GM12878 (cell line): ENCODE measurements around the gene IMMP2L. TPM values are rescaled to one million over a fixed set of nuclear protein-coding genes. Genes with fewer than 3 reads are reported as not detected.

ENCODE experiments used
- CEBPB ChIP-seq, 2 experiments: fragments of 150-350 bp in 1 of 2; IDR thresholded peaks; 2 replicates each; pipeline ENCODE4 v1.6.1; 2012 to 2014; ENCODE audit warnings: low read depth in 2 of 2, low read length in 2 of 2, borderline replicate concordance in 1 of 2, inconsistent platforms in 1 of 2
- CHD2 ChIP-seq: IDR thresholded peaks from 2 replicates; pipeline ENCODE4 v1.6.1; 2011; ENCODE audit warnings: low read depth, low read length, improper control_type of control experiment, borderline replicate concordance
- CREB1 ChIP-seq: IDR thresholded peaks from 2 replicates; pipeline ENCODE4 v1.6.1; 2012; ENCODE audit warnings: low read depth, mild to moderate bottlenecking, inconsistent platforms
- EGR1 ChIP-seq, 2 experiments: IDR thresholded peaks; 1 replicate in 1 of 2; 2 replicates in 1 of 2; pipeline ENCODE4 v1.6.1; 2011 to 2012; ENCODE audit warnings: low read depth in 2 of 2, low read length in 2 of 2, borderline replicate concordance in 1 of 2, mild to moderate bottlenecking in 1 of 2, moderate library complexity in 1 of 2
- HDAC2 ChIP-seq: fragments of 200-600 bp; sonication (generic); IDR thresholded peaks from 2 replicates; pipeline ENCODE4 v1.6.1; 2017
- IRF4 ChIP-seq: IDR thresholded peaks from 2 replicates; pipeline ENCODE4 v1.6.1; 2011; ENCODE audit warnings: low read depth, low read length
- NFXL1 ChIP-seq: fragments of 450-650 bp; IDR thresholded peaks from 2 replicates; pipeline ENCODE4 v1.6.1; 2017; ENCODE audit warnings: antibody characterized with exemption, mild to moderate bottlenecking, borderline replicate concordance
- NRF1 ChIP-seq: conservative IDR thresholded peaks from 2 replicates; pipeline ENCODE4 v1.6.1; 2011; ENCODE audit warnings: mild to moderate bottlenecking, low read depth, low read length, improper control_type of control experiment
- RAD21 ChIP-seq: IDR thresholded peaks from 2 replicates; pipeline ENCODE4 v1.6.1; 2011; ENCODE audit warnings: mild to moderate bottlenecking, low read depth, low read length, moderate library complexity; ENCODE audit not compliant: insufficient read depth
- RB1 ChIP-seq: fragments of 450-650 bp; formaldehyde crosslinking; IDR thresholded peaks from 2 replicates; pipeline ENCODE4 v1.6.1; 2017; ENCODE audit warnings: mild to moderate bottlenecking, borderline replicate concordance
- RELA ChIP-seq: fragments of 450-650 bp; IDR thresholded peaks from 2 replicates; pipeline ENCODE4 v1.8.0; 2014; ENCODE audit warnings: borderline replicate concordance; ENCODE audit not compliant: partially characterized antibody
- SMAD5 ChIP-seq: IDR thresholded peaks from 2 replicates; pipeline ENCODE4 v1.6.1; 2016; ENCODE audit warnings: antibody characterized with exemption, low read depth
- SUPT20H ChIP-seq: IDR thresholded peaks from 2 replicates; pipeline ENCODE4 v1.6.1; 2011; ENCODE audit warnings: low read depth, mild to moderate bottlenecking, low read length, moderate library complexity, borderline replicate concordance; ENCODE audit not compliant: control insufficient read depth
- TARDBP ChIP-seq: IDR thresholded peaks from 2 replicates; pipeline ENCODE4 v1.6.1; 2016; ENCODE audit warnings: borderline replicate concordance
- TCF12 ChIP-seq: IDR thresholded peaks from 2 replicates; pipeline ENCODE4 v1.6.1; 2011; ENCODE audit warnings: low read depth, mild to moderate bottlenecking, low read length
- ZBED1 ChIP-seq: IDR thresholded peaks from 2 replicates; pipeline ENCODE4 v1.6.1; 2016; ENCODE audit warnings: borderline replicate concordance
- ZNF384 ChIP-seq: IDR thresholded peaks from 2 replicates; pipeline ENCODE4 v1.6.1; 2012; ENCODE audit warnings: low read depth, mild to moderate bottlenecking, low read length, improper control_type of control experiment, borderline replicate concordance
- polyA plus RNA-seq, 11 experiments: library from polyadenylated mRNA; depleted of rRNA in 4 of 11; unstranded in 6 of 11; stranded (reverse) in 5 of 11; fragments of >200 nt; fragmentation: Nextera tagmentation in 4 of 11; fragmentation: Illumina TruSeq in 1 of 11; extraction: Ambion mirVana in 4 of 11; extraction: Trizol in 1 of 11; gene quantifications; 1 replicate in 1 of 11; 2 replicates in 10 of 11; pipeline versions ENCODE4 v1.2.1 to v1.2.3, GENCODE V29; 2011 to 2016; ENCODE audit warnings: inconsistent platforms in 2 of 11, missing spikeins in 2 of 11, low read depth in 1 of 11
- total RNA-seq, 4 experiments: library from RNA; depleted of rRNA in 3 of 4; stranded (reverse); fragments of >200 nt in 3 of 4; fragmentation: Illumina TruSeq in 1 of 4; extraction: Trizol in 1 of 4; gene quantifications; 2 replicates each; pipeline versions ENCODE4 v1.2.1 to v1.2.3, GENCODE V29; 2013 to 2021
- TF ChIP-seq, protein P1 (sequence below): fragments of 150-350 bp; IDR thresholded peaks from 2 replicates; pipeline ENCODE4 v1.6.1; 2016; ENCODE audit warnings: low read depth, low read length
- TF ChIP-seq, protein P2 (sequence below): fragments of 450-650 bp; IDR thresholded peaks from 2 replicates; pipeline ENCODE4 v1.6.1; 2014; ENCODE audit warnings: mild to moderate bottlenecking
- TF ChIP-seq, protein P3 (sequence below): IDR thresholded peaks from 2 replicates; pipeline ENCODE4 v1.6.1; 2011; ENCODE audit warnings: borderline replicate concordance, low read depth, mild to moderate bottlenecking, moderate library complexity, mixed read lengths, low read length; ENCODE audit not compliant: insufficient read depth; ENCODE audit errors: extremely low read length

The IMMP2L gene
- total and polyA plus RNA-seq, 10 of the 15 experiments (the other 5 are each of a cell fraction or from before 2014, with no cell fraction given) = 12.6 to 46.3 (median 19.6) TPM

DNA sequence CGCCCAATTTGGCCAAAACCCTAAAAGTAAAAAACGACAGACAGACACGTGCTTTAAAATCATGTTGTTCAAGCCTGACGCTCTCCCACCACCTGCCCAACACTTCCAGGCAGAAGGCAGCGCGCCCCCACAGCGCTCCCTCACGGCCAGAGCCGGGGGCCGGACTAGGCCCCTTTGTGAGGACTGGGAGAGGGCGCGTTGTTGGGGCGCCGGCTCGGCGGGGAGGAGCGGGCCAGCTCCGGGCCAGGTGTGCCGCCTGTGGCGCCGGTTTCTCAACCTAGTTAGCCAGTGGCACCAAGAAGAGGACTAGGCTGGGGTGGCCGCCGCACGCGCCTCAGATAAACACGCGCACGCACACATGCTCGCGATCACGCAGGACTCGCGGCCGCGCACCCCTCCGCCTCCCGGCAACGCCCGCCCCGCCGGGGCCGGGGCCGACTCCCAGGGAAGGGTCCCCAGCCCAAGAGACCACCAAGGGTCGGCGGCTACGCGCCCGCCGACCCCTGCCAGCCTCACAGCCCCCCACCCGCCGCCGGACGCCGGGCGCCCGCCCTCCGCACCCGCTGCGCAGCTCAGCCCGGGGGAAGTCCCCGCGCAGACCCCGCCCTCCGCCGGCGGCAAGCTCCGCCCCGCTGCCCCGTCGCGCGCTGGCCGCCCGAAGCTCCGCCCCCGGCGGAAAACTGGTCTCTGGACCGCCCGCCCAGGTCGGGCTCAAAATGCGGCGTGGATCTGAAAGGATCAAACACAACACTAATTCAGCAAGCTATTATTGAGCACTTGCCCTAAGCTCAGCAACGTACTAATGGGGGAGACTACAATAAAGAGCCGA, at the start of gene IMMP2L (continued):
- TF ChIP-seq, protein P1, sequence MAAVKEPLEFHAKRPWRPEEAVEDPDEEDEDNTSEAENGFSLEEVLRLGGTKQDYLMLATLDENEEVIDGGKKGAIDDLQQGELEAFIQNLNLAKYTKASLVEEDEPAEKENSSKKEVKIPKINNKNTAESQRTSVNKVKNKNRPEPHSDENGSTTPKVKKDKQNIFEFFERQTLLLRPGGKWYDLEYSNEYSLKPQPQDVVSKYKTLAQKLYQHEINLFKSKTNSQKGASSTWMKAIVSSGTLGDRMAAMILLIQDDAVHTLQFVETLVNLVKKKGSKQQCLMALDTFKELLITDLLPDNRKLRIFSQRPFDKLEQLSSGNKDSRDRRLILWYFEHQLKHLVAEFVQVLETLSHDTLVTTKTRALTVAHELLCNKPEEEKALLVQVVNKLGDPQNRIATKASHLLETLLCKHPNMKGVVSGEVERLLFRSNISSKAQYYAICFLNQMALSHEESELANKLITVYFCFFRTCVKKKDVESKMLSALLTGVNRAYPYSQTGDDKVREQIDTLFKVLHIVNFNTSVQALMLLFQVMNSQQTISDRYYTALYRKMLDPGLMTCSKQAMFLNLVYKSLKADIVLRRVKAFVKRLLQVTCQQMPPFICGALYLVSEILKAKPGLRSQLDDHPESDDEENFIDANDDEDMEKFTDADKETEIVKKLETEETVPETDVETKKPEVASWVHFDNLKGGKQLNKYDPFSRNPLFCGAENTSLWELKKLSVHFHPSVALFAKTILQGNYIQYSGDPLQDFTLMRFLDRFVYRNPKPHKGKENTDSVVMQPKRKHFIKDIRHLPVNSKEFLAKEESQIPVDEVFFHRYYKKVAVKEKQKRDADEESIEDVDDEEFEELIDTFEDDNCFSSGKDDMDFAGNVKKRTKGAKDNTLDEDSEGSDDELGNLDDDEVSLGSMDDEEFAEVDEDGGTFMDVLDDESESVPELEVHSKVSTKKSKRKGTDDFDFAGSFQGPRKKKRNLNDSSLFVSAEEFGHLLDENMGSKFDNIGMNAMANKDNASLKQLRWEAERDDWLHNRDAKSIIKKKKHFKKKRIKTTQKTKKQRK = no peak
- TF ChIP-seq RAD21 (peak; percentile 65), NRF1 (no peak), CEBPB (IDR thresholded peaks at IDR 0.05; ENCODE audit: borderline replicate concordance in 1 of 2, low read depth in 2 of 2, low read length in 2 of 2) (no peak), SUPT20H (no peak), EGR1 (IDR thresholded peaks at IDR 0.05; ENCODE audit: borderline replicate concordance in 1 of 2, low read depth in 2 of 2, low read length in 2 of 2) (peak in 1 of 2 experiments; percentile 25; a peak in 1 of 3 replicates), TCF12 (0 out of 2 replicates have a peak, but pooled peaks have one; percentile 17), RB1 (peak; percentile 25; the same call in 1 of the 2 replicates), CHD2 (peak; percentile 41; the same call in 1 of the 2 replicates), NFXL1 (no peak), RELA (no peak), ZNF384 (no peak), HDAC2 (no peak), IRF4 (no peak), TARDBP (no peak), SMAD5 (no peak), ZBED1 (no peak), CREB1 (peak; percentile 45; the same call in 1 of the 2 replicates)
- TF ChIP-seq, protein P2, sequence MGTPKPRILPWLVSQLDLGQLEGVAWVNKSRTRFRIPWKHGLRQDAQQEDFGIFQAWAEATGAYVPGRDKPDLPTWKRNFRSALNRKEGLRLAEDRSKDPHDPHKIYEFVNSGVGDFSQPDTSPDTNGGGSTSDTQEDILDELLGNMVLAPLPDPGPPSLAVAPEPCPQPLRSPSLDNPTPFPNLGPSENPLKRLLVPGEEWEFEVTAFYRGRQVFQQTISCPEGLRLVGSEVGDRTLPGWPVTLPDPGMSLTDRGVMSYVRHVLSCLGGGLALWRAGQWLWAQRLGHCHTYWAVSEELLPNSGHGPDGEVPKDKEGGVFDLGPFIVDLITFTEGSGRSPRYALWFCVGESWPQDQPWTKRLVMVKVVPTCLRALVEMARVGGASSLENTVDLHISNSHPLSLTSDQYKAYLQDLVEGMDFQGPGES = no peak
- TF ChIP-seq, protein P3, sequence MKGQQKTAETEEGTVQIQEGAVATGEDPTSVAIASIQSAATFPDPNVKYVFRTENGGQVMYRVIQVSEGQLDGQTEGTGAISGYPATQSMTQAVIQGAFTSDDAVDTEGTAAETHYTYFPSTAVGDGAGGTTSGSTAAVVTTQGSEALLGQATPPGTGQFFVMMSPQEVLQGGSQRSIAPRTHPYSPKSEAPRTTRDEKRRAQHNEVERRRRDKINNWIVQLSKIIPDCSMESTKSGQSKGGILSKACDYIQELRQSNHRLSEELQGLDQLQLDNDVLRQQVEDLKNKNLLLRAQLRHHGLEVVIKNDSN = no peak
